Activated T-cell treated with anti-CD3 and anti-CD28 coated beads, Interleukin-2, amount 50 U/mL, for 24 hours (primary cell): ENCODE data around the gene MEF2C.

Experiments used
- DNase-seq: peaks from one replicate; pipeline ENCODE4 v3.0.0-alpha.2; 2020
- H3K27ac Mint-ChIP-seq: 2 replicates; pipeline ENCODE4 v1.8.0; 2020; ENCODE audit warnings: mild to moderate bottlenecking, mixed read lengths
- H3K27me3 Mint-ChIP-seq: 2 replicates; pipeline ENCODE4 v1.8.0; 2020; ENCODE audit warnings: mixed read lengths
- H3K36me3 Mint-ChIP-seq: 2 replicates; pipeline ENCODE4 v1.8.0; 2020; ENCODE audit warnings: low read depth, mixed read lengths
- H3K4me1 Mint-ChIP-seq: 2 replicates; pipeline ENCODE4 v1.8.0; 2020; ENCODE audit warnings: low read depth, mixed read lengths
- H3K4me3 Mint-ChIP-seq: 2 replicates; pipeline ENCODE4 v1.8.0; 2020; ENCODE audit warnings: mild to moderate bottlenecking, moderate library complexity, mixed read lengths
- H3K9me3 Mint-ChIP-seq: 2 replicates; pipeline ENCODE4 v1.8.0; 2020; ENCODE audit warnings: mixed read lengths

Gene MEF2C

DNA sequence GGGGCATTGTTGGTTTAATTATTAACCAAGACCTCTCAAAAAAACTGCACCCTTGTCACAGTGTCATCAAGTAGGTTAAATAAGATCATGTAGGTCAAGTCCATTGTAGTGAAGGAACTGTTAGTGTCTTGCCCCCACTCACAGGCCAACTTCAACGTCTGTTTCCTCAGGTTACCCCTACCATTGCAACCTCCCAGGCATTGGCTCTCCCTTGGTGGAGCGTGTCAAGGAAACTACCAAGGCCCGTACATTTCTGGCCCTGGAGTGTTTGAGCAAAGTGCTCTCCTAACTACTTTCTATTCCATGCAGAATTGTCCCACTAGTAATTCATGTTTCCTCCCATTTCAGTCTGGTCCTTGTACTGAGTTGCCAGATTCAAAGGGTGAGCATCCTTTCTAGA is 167.5 kb downstream of the MEF2C start:
- no peaks in the 10 kb centered on the region for H3K9me3 Mint-ChIP-seq
- no peaks in the 10 kb centered on the region for H3K36me3 Mint-ChIP-seq
- no peak for DNase-seq
- no peak overlapping the region for H3K27ac Mint-ChIP-seq
- no peaks in the 10 kb centered on the region for H3K4me1 Mint-ChIP-seq
- H3K4me3 Mint-ChIP-seq = no peak overlapping the region
- H3K27me3 Mint-ChIP-seq = peaks cover 35% of the 10 kb centered on the region

GRCh38 chr5:88713818-88714217 is 169.2 kb downstream of the MEF2C start:
- no peak overlapping the region for H3K4me3 Mint-ChIP-seq
- no peak overlapping the region for H3K27ac Mint-ChIP-seq
- no peaks in the 10 kb centered on the region for H3K36me3 Mint-ChIP-seq
- no peaks in the 10 kb centered on the region for H3K4me1 Mint-ChIP-seq
- no peaks in the 10 kb centered on the region for H3K9me3 Mint-ChIP-seq
- H3K27me3 Mint-ChIP-seq = peaks cover 26% of the 10 kb centered on the region
- DNase-seq = no peak

- Mint-ChIP-seq H3K36me3 (no peaks in the 10 kb centered on the region), H3K9me3 (no peaks in the 10 kb centered on the region), H3K27me3 (peaks cover 30% of the 10 kb centered on the region), H3K4me1 (no peaks in the 10 kb centered on the region), H3K27ac (no peak overlapping the region), H3K4me3 (no peak overlapping the region)
- no peak for DNase-seq
Observed at GRCh38 chr5:88708682-88709398, 174.1 kb downstream of the MEF2C start.

DNA sequence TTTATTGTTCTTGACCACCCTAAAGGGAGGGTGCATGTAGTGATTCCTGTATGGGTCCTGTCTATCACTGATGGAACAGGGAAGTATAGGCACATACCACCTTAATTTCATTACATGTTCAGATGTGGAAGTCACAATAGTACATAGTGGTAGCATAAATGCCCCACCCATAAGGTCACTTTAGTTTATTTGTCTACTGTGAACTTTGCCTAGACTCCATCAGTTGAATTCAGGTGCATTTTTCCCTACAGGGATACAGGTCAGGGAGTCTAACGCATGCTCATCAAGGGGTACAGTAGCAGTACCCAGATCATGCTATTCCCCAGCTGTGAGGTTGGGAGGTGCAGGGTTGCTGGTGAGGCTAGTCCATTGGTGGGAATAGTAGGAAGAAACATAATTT is 175.0 kb downstream of the MEF2C start:
- Mint-ChIP-seq H3K9me3 (no peaks in the 10 kb centered on the region), H3K4me1 (no peaks in the 10 kb centered on the region), H3K27me3 (peaks cover 35% of the 10 kb centered on the region), H3K27ac (no peak overlapping the region), H3K4me3 (no peak overlapping the region), H3K36me3 (no peaks in the 10 kb centered on the region)
- no peak for DNase-seq

GRCh38 chr5:88707216-88707965 is 175.6 kb downstream of the MEF2C start:
- Mint-ChIP-seq H3K27ac (no peak overlapping the region), H3K4me3 (no peak overlapping the region), H3K36me3 (no peaks in the 10 kb centered on the region), H3K4me1 (no peaks in the 10 kb centered on the region), H3K9me3 (no peaks in the 10 kb centered on the region), H3K27me3 (peaks cover 40% of the 10 kb centered on the region)
- no peak for DNase-seq

DNA sequence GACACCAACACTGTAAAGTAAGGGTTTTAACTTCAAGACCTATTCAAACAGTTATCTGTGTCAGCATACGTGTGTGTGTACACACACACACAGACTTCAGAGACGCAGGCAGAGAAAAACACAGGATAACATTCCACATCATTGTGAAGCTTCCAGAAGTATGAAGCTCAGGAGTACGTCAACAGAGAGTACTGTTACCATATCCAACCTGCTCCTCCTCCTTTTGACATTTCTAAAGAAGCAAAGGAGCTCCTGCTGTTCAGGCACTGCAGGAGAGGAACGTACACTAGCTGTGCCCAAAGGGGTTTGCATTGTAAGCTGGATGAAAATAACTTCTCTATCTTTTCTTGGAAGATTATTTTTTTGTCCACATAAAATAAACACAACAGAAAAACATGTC is 180.7 kb downstream of the MEF2C start:
- Mint-ChIP-seq H3K27me3 (peaks cover 69% of the 10 kb centered on the region), H3K27ac (no peak overlapping the region), H3K9me3 (no peaks in the 10 kb centered on the region), H3K36me3 (no peaks in the 10 kb centered on the region), H3K4me3 (no peak overlapping the region), H3K4me1 (no peaks in the 10 kb centered on the region)
- no peak for DNase-seq

DNA sequence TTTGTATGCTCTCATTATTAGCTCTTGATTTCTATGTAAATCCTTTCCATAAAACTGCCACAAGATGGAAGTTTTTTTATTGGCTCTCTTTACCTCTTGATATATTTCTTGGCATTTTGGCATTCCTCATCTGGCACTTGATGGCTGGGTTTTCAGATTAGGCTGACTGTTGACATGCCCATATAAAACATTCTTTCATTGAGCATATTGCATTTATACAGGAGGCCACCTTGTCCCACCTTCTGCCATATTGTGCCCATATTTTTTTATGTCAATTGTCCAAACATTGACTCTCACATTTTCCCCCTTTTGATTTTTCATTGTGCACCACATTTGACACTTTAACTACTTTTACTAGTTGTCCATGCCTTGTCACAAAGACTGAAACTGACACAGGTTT is 182.9 kb downstream of the MEF2C start:
- Mint-ChIP-seq H3K4me1 (no peaks in the 10 kb centered on the region), H3K9me3 (no peaks in the 10 kb centered on the region), H3K27me3 (peaks cover 74% of the 10 kb centered on the region), H3K27ac (no peak overlapping the region), H3K36me3 (no peaks in the 10 kb centered on the region), H3K4me3 (no peak overlapping the region)
- no peak for DNase-seq

GRCh38 chr5:88698290-88698689 is 184.7 kb downstream of the MEF2C start:
- no peak overlapping the region for H3K4me3 Mint-ChIP-seq
- peaks cover 78% of the 10 kb centered on the region for H3K27me3 Mint-ChIP-seq
- DNase-seq = no peak
- H3K36me3 Mint-ChIP-seq = no peaks in the 10 kb centered on the region
- no peaks in the 10 kb centered on the region for H3K4me1 Mint-ChIP-seq
- no peaks in the 10 kb centered on the region for H3K9me3 Mint-ChIP-seq
- H3K27ac Mint-ChIP-seq = no peak overlapping the region

- Mint-ChIP-seq H3K27ac (no peak overlapping the region), H3K27me3 (peaks cover 81% of the 10 kb centered on the region), H3K9me3 (no peaks in the 10 kb centered on the region), H3K36me3 (no peaks in the 10 kb centered on the region), H3K4me3 (no peak overlapping the region), H3K4me1 (peaks cover 8% of the 10 kb centered on the region)
- no peak for DNase-seq
Observed at GRCh38 chr5:88696466-88696865, 186.5 kb downstream of the MEF2C start.

DNA sequence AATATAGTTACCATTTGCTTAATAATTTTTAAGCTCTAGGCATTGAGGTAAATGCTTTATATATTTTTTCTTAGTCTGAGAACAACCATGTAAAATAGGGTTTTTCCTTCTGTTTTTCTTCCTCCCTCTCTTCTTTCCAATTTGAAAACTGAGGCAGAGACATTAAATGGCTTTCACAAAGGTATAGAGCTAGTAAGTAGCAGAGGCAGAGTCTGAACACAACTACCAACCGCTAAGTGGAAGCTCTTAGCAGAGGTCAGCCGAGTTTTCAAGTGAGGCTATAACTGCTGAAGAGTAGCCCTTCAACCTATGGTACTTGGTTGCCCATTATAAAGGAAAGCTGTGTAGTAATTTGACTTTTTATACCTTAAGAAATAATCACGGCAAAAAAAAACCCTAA is 187.1 kb downstream of the MEF2C start:
- Mint-ChIP-seq H3K36me3 (no peaks in the 10 kb centered on the region), H3K4me3 (no peak overlapping the region), H3K9me3 (no peaks in the 10 kb centered on the region), H3K4me1 (peaks cover 14% of the 10 kb centered on the region), H3K27me3 (peaks cover 83% of the 10 kb centered on the region), H3K27ac (no peak overlapping the region)
- DNase-seq = no peak

GRCh38 chr5:88695232-88695631 is 187.8 kb downstream of the MEF2C start:
- Mint-ChIP-seq H3K4me1 (peaks cover 19% of the 10 kb centered on the region), H3K27ac (no peak overlapping the region), H3K36me3 (no peaks in the 10 kb centered on the region), H3K27me3 (peaks cover 86% of the 10 kb centered on the region), H3K4me3 (no peak overlapping the region), H3K9me3 (no peaks in the 10 kb centered on the region)
- DNase-seq = no peak

GRCh38 chr5:88694023-88694679 is 188.8 kb downstream of the MEF2C start:
- no peaks in the 10 kb centered on the region for H3K9me3 Mint-ChIP-seq
- H3K4me1 Mint-ChIP-seq = peaks cover 21% of the 10 kb centered on the region
- H3K27me3 Mint-ChIP-seq = peaks cover 86% of the 10 kb centered on the region
- no peak overlapping the region for H3K27ac Mint-ChIP-seq
- no peak for DNase-seq
- no peaks in the 10 kb centered on the region for H3K36me3 Mint-ChIP-seq
- no peak overlapping the region for H3K4me3 Mint-ChIP-seq

DNA sequence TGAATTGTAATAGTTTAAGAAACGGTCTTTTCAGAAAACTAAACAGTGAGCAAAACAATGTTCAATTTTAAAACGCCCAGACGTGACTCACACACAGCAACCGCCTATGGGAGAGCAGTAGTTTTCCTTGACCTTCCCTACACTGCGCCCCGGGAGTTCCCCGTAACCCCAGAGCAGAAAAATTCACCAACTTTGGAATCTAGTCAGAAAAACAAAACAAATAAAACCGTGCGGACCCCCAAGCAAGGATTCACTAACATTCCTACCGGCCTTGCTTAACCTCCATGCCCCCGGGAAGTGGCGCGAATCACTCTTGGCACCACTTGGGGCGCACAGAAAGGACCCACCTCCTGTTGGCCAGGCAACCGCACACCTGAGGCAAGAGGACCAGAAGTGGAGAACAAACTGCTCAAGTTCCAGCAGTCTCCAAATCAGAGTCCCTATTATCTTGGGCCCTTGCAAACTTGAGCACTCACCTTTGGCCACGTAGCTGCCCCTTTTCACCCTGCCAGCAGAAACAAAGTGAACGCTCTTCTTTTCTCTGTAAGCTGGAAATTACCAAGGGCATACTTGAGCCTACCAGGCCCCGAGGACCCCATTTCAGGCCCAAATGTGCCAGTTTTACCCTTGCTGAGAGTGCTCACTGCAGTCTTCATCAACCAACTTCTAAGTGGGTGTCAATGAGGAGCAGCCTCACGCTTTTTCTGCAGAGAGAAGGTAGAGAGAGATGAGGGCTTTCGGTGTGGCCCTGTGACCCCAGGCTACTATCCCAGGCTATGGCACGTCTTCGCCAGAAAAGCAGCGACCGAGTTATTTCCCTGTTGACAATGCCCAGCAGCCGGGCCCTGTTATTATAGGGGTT is 189.7 kb downstream of the MEF2C start:
- no peaks in the 10 kb centered on the region for H3K36me3 Mint-ChIP-seq
- H3K4me1 Mint-ChIP-seq = peaks cover 21% of the 10 kb centered on the region
- H3K27ac Mint-ChIP-seq = no peak overlapping the region
- no peaks in the 10 kb centered on the region for H3K9me3 Mint-ChIP-seq
- no peak overlapping the region for H3K4me3 Mint-ChIP-seq
- H3K27me3 Mint-ChIP-seq = peaks cover 92% of the 10 kb centered on the region
- DNase-seq = no peak
